ENCODE data around the gene NRG4. TPM values are rescaled to one million over a fixed set of nuclear protein-coding genes. Genes with fewer than 3 reads are reported as not detected.

The NRG4 gene
- total and polyA plus RNA-seq, 9 of the 15 experiments (the other 6 are each of a cell fraction or from before 2014, with no cell fraction given): 0.33 to 2.5 (median 0.76) TPM

DNA sequence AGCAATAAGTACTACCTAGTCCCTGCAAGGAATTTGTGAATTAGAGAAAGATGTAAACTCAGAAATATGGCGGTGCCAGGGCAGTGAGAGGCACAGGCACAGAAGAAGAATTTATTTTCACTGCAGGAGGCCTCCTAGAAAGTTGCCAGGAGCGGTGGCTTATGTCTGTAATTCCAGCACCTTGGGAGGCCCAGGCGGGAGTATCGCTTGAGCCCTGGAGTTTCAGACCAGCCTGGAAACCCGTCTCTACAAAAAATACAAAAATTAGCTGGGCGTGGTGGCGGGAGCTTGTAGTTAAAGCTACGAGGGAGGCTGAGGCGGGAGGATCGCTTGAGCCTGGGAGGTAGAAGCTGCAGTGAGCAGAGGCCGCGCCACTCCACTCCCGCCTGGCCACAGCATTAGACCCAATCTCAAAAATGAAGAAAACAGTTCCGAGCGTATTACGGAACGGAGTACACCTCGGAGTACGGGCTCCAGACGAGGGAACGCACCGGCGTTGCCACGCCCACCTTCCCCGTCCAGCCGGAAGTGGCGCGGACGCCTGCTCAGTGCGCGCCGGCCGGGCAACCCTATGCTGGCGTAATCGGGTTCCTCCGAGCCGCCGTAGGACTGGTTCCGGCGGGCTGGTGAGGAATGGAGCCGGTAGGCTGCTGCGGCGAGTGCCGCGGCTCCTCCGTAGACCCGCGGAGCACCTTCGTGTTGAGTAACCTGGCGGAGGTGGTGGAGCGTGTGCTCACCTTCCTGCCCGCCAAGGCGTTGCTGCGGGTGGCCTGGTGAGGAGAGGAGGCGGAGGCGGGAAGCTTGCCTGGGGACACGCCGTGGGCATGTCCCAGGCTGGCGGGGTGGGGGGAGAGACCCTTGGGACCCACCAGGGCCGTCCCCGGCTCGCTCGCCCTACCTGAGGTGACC lies 108.6 kb downstream of the NRG4 start, which contains the start of gene FBXO22 (continued):
- no peak for TF ChIP-seq BRCA1 (IDR thresholded peaks at IDR 0.05)
- TF ChIP-seq BRCA1 (CRISPR knock-in tag; IDR thresholded peaks at IDR 0.05): no peak
- TF ChIP-seq NRF1 (conservative IDR thresholded peaks at IDR 0.05 in 1 of 2, IDR thresholded peaks at IDR 0.05 in 1 of 2): peak; percentile 86 to 88
- no peak for TF ChIP-seq RNF219 (CRISPR knock-in tag; IDR thresholded peaks at IDR 0.05)
- TF ChIP-seq SOX6 (IDR thresholded peaks at IDR 0.05): peak; percentile 65; the same call in 1 of the 2 replicates
- 0 out of 2 replicates have a peak, but pooled peaks have one; percentile 9 for TF ChIP-seq CBX5 (IDR thresholded peaks at IDR 0.05; ENCODE audit: borderline replicate concordance, low read depth)
- TF ChIP-seq GABPB2 (CRISPR knock-in tag; conservative IDR thresholded peaks at IDR 0.05): no peak
- TF ChIP-seq ZNF316 (IDR thresholded peaks at IDR 0.05): no peak
- TF ChIP-seq, protein P1, sequence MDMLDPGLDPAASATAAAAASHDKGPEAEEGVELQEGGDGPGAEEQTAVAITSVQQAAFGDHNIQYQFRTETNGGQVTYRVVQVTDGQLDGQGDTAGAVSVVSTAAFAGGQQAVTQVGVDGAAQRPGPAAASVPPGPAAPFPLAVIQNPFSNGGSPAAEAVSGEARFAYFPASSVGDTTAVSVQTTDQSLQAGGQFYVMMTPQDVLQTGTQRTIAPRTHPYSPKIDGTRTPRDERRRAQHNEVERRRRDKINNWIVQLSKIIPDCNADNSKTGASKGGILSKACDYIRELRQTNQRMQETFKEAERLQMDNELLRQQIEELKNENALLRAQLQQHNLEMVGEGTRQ (CRISPR knock-in tag; IDR thresholded peaks at IDR 0.05): no peak
- TF ChIP-seq RAD21 (CRISPR knock-in tag; conservative IDR thresholded peaks at IDR 0.05 in 1 of 2, IDR thresholded peaks at IDR 0.05 in 1 of 2): no peak
- TF ChIP-seq ZNF76 (CRISPR knock-in tag; IDR thresholded peaks at IDR 0.05; ENCODE audit: borderline replicate concordance): no peak
- peak; percentile 28 for TF ChIP-seq ZFP36 (IDR thresholded peaks at IDR 0.05; ENCODE audit: low read depth, low read length, partially characterized antibody)
- TF ChIP-seq FUS (optimal IDR thresholded peaks at IDR 0.05; ENCODE audit: low read depth, low read length): peak; percentile 67
- TF ChIP-seq JUND (IDR thresholded peaks at IDR 0.05; ENCODE audit: borderline replicate concordance, low read depth, low read length): peak; percentile 76
- no peak; the same call in 2 of the 3 replicates for TF ChIP-seq JUND (tag; IDR thresholded peaks at IDR 0.05; ENCODE audit: borderline replicate concordance, low read depth, low read length)
- no peak for TF ChIP-seq HMGXB4 (CRISPR knock-in tag; IDR thresholded peaks at IDR 0.05)
- TF ChIP-seq SRSF1 (IDR thresholded peaks at IDR 0.05; ENCODE audit: low read depth, low read length): no peak
- no peak for TF ChIP-seq FOXJ3 (CRISPR knock-in tag; IDR thresholded peaks at IDR 0.05)
- no peak for TF ChIP-seq EWSR1 (IDR thresholded peaks at IDR 0.05; ENCODE audit: borderline replicate concordance, low read depth, partially characterized antibody)
- TF ChIP-seq TEAD4 (IDR thresholded peaks at IDR 0.05; ENCODE audit: low read length): peak; percentile 7; the same call in 1 of the 2 replicates
- TF ChIP-seq TEAD4 (CRISPR knock-in tag; IDR thresholded peaks at IDR 0.05; ENCODE audit: borderline replicate concordance): no peak
- TF ChIP-seq CTBP1 (IDR thresholded peaks at IDR 0.05; ENCODE audit: borderline replicate concordance): peak; percentile 86
- no peak for TF ChIP-seq SRSF9 (IDR thresholded peaks at IDR 0.05; ENCODE audit: borderline replicate concordance, low read depth, low read length)
- no peak for TF ChIP-seq PPARD (CRISPR knock-in tag; IDR thresholded peaks at IDR 0.05)
- TF ChIP-seq SMARCC2 (IDR thresholded peaks at IDR 0.05; ENCODE audit: low read depth): no peak
